NCI-H2029 treated with DMSO at 0.1 percent for 48 hours (cell line): Measurements from ENCODE around the gene SLC14A1.
"Not testable (repeated sequence)": the region's sequence is repeated elsewhere in the genome, so short reads cannot be mapped to it uniquely, and the experiment has no call there.

Experiments used
- DNase-seq: peaks from one replicate; lab custom pipeline; 2025; lab: John Stamatoyannopoulos, UW

Gene SLC14A1

DNA sequence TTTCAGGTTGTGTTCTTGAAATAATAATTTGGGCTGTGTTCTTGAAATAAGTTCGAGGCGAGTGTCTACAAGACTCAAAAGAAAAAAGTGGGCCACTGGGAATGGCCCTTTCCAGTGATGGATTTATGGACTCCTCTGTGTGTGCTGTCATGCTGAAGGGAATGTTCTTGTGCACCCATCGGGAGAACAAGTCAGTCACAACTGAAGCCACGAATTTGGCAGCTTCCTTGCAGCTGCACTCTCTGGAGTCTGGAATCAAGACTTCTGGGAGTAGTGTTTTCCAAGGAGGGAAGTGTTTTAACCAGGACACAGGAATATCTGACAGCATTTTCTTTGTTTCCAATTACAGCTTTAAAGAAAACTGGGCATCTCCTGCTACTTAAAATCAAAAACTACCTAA lies 620 bp downstream of the SLC14A1 start:
- no peak for DNase-seq

DNA sequence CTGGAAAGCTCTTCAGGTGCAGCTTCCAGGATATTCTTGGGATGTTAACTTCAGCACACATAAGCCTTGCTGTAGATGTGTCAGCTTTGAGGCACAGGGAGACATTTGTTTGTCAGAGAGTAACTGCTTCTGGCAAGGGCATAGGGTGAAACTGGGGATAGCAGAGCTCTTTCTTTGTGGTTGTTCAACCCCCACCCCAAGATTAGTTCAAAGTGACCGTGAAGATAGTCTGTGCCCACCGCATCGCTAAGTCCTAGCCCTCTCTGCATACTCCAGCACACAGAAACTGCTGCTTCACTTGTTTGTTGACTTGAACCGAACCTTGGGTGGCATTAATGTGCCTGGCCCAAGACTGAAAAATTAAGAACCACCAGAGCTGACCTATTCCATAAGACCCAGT lies 1.4 kb downstream of the SLC14A1 start:
- DNase-seq, result no peak

DNA sequence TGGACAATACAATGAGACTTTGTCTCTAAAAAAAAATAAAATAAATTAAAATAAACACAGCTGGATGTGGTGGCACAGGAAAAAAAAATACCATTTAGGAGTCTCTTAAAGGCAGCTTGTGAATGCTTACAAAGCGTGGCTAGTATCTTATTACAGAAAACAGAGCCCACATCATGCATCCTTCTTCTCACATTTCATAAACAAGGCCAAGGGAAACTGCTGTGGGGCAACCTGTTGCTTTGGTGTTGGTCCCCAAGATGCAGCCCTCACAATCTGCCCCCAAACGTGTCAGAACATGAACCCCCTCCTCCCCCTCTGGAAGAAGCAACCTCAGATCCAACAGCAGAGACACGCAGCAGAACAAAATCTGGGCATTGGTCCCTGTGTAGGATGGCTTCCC lies 2.6 kb downstream of the SLC14A1 start:
- DNase-seq, result no peak

DNA sequence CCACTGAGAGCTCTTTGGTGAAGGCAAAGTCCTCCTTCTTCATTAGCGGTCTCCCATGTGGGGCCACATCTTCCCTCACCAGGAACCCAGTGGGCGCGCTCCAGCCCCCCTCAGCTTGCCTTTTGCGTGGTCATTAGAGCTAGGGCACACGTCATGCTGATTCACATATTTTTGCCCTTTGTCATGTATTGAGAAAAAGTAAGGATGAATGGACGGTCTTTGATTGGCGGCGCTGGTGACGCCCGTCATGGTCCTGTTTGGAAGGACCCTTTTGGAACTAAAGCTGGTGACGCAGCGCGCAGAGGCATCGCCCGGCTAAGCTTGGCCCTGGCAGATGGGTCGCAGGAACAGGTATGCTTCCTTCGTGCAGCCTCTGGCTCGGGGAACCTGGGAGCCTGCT lies 3.1 kb downstream of the SLC14A1 start:
- DNase-seq, result no peak

DNA sequence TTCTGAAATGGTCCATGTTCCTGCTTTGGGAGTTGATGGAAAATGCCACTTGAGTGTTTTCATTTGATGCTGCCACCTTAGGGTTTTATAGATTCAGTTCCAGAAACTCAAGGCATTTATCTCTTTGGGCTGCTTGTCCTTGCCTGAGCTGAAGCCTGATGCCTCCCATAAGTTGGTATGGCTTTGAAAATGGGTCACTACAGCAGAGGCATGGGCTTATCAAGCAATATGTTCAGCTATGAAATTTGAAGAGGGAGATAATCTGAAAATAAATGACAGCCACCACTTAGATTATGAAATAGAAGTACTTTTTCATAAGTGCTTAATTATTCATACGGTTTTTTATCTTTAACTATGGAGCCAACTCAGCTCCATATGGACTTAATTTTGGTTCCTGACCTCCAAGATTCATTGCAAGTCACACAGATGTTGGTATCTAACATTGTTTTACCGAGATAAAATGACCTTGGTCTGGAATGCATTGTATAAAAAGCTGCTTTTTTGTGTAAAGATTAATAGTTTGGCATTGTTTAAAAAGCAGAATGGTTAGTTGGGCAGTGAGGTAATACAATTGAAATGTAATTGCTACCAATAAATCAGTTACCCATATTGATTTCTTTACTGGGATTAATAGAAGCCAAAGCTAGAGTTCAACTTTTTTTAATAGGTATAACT lies 4.5 kb downstream of the SLC14A1 start:
- no peak for DNase-seq

DNA sequence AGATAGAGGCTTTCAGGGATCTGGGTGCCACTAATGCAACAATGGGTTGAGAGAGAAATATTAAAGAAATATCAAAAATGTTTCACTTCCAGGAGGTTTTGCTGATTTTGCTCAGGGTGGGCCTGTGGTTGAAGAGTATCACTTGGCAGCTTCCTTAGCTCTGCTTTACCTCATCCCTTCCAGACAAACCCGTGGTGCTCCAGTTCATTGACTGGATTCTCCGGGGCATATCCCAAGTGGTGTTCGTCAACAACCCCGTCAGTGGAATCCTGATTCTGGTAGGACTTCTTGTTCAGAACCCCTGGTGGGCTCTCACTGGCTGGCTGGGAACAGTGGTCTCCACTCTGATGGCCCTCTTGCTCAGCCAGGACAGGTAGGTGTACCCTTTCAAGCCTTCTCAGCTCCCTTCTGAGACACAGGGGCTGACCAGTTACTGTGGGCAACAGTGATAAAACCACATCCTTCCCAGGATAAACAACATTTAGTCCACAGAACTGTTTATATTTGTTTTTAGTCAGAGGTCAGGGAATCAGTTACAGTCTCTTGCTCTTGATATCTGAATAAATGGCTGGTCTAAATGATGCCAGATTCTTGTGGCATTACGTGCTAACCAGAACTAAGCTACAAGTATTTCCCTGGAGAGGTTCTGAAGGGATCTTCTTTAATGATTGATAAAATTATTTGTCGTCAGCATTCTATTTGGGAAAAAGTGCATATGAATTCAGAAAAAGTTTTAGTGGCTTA lies 7.0 kb downstream of the SLC14A1 start:
- no peak for DNase-seq

DNA sequence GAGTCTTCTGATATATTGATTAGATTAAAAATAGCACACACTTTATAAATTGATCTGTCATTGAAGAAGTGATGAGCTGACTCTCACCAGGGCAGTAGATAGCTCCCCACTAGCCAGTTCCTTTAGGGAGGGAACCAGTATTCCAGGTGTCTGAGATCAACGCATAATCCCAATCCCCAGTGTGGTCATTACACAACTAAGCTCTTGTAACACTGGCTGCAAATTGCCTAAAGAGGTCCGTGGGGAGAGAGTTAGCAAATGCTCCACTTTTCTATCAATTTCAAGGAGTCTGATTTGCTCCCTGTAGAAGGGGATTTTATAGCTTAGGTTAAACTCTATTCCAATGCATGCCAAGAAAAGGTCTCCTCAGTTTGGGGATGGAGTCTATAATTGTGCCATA lies 7.7 kb downstream of the SLC14A1 start:
- DNase-seq, result no peak

DNA sequence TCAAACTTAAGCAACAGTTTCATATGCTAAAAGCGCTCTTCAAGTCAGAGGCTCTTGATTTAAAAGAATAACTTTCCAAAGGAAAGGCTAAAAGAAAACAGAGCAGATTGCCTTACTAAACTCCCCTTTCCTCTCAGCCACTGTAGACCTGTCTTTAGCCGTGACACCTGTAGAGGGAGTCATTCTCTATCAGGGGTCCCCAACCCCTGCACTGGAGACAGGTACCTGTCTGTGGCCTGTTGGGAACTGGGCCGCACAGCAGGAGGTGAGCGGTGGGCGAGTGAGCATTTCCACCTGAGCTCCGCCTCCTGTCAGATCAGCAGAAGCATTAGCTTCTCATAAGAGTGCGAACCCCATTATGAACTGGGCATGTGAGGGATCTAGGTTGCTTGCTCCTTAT lies 9.6 kb downstream of the SLC14A1 start:
- no peak for DNase-seq

DNA sequence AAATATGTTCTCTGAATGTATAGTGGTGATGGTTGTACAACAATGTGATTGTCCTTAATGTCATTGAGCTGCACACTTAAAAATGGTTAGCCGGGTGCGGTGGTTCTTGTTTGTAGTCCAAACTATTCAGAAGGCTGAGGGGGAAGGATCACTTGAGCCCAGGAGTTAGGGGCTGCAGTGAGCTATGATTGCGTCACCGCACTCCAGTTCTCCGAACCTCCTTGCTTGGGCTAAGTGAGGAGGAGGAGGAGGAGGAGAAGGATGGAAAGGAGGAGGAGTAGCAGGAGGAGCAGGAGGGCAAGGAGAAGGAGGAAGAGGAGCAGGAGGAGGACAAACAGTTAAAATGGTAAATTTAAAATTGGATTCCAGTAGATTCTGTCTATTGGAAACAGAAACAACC lies 10.5 kb downstream of the SLC14A1 start:
- DNase-seq, result no peak

DNA sequence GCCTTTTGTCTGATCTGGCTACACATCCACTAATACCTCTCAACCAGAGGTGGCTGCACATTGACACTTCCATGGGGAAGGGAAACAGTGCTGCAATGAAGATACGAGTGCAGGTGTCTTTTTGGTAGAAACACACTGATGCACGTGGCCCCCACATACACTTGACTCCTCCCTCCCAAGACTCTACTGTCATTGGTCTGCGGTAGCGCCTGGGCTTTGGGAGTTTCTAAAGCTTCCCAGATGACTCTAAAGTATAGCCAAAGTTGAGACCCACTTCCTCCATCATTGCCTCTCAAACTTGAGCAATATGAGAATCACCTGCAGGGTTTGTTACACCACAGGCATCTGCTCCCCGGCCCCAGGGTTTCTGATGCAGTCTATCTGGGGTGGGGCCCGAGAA lies 11.0 kb downstream of the SLC14A1 start:
- no peak for DNase-seq

DNA sequence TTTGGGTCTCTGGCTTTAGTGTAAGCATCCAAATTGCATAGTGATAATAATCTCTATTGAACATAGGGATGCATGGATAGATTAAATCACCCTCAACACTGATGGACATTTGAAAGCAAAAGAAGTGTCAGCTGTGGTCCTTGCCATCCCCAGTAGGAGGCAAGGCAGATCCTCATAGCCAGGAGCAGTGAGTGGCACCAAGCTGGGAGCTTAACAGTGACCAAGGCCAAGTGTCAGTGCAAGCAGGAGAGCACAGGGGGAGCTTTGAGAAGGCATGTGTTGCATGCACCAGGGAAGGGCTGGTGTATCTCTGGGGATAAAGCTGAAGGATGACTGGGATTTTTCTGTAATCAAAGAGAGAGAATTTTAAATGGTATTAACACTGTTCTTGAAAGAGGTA lies 14.7 kb downstream of the SLC14A1 start:
- DNase-seq, result no peak

DNA sequence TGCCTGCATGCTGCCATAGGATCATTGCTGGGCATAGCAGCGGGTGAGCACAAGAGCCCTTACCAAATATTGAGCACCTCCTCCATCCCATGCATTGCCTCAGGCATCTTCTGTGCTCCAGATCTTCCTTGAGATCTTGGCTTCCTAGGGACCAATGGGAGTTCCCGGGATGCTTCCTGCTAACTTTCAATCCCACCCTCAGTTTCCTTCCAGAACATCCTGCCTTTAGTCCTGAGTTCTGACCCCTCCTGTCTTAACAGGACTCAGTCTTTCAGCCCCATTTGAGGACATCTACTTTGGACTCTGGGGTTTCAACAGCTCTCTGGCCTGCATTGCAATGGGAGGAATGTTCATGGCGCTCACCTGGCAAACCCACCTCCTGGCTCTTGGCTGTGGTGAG lies 15.3 kb downstream of the SLC14A1 start:
- DNase-seq, result no peak

DNA sequence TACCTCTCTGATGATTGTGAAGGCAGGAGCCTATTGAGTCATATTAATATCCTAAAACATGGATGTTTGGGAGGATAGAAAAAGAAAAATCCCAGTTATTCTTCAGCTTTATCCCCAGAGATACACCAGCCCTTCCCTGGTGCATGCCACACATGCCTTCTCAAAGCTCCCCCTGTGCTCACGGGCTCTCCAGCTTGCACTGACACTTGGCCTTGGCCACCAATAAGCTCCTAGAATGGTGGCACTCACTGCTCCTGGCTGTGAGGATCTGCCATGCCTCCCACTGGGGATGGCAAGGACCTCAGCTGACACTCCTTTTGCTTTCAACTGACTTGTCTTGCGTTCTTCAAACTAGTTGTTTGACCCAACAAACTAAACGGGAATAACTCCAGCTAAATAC lies 15.9 kb downstream of the SLC14A1 start:
- no peak for DNase-seq

DNA sequence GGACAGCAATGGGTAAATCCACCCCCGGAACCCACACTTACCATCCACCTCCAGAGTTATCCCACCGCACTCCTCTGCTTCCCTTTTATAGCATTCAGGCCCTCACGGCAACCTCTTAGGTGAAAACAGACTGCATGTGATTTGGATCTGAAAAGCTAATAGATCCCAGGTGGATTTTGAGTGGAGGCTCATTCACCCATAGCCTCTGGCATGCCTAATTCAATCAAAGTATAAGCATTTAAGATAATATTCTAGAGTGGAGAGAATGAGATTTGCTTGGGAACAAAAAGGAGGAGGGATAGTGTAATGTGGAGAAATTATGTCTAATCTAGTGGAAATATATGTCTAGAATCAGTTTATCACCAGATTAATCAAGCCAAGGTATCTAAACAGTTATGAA lies 17.1 kb downstream of the SLC14A1 start:
- DNase-seq, result no peak

DNA sequence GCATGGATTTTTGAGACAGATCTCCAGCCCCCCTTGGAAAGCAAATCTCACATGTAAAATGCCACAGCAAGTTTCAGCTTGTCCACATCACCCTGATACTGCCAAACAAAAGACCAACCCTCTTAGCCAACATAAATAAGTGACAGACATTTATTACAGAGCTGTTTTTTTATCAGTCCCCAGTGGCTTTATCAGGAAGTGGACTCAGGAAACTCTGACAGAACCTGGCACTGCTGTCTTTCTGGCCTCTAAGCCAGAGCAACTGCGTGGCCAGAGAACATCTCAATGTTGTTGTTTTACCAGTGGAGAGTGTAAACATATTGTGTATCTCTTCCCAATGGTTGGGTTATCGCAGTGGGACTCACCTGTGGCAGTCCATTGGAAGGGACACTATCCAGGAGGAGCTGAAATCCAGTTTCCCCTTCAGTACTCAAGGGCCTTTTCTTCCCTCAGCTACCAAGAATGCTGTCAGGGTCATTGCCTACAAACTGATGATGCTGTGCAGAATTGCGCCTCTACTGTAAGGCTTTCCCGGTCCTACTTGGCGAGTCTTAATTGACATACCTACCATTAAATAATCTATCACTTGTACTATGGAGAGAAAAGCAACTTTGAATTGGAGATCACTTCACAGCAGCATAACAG lies 22.0 kb downstream of the SLC14A1 start:
- DNase-seq, result no peak

DNA sequence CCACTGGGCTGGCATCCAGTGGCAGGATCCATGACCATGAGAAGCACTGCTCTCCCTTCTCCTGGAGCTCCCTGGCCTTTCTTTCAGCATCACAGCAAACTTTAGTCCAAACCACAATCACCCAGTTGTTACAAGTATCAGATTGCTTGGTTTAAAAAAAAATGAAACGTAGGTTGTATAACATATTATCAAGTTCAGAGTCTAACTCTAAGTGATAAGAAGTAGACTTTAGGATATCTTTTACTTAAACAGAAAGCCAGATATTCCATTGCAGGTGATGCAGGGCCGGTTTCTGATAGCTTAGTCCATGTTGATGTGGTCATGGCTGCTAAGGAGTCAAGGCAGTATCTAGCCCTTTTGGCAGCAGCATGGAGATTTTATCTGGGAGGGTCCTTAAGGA lies 24.5 kb downstream of the SLC14A1 start:
- no peak for DNase-seq

DNA sequence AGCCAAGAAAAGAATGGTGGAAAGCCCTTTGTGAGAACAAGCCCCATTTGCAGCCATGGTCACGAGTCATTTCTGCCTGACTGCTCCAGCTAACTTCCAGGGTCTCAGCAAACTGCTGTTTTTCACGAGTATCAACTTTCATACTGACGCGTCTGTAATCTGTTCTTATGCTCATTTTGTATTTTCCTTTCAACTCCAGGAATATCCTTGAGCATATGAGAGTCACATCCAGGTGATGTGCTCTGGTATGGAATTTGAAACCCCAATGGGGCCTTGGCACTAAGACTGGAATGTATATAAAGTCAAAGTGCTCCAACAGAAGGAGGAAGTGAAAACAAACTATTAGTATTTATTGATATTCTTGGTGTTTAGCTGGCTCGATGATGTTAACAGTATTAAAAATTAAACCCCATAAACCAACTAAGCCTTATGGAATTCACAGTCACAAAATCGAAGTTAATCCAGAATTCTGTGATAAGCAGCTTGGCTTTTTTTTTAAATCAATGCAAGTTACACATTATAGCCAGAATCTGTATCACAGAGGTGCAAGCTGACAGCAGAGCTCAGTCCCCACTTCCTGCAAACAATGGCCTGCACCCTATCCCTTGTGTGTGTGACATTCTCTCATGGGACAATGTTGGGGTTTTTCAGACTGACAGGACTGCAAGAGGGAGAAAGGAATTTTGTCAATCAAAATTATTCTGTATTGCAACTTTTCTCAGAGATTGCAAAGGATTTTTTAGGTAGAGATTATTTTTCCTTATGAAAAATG lies 26.1 kb downstream of the SLC14A1 start:
- no peak for DNase-seq

DNA sequence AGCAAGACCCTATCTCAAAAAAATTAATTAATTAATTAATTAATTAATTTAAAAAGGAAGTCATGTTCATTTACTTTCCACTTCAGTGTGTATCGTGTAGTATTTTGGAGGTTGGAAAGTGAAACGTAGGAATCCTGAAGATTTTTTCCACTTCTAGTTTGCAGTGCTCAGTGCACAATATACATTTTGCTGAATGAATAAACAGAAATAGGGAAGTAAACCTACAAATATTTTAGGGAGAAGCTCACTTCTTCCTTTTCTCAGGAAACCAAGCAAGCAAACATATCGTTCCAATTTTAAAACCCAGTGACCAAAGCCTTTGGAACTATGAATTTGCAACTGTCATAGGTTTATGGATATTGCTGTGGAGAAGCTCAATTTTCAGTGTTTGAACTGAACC lies 27.8 kb downstream of the SLC14A1 start:
- no peak for DNase-seq

DNA sequence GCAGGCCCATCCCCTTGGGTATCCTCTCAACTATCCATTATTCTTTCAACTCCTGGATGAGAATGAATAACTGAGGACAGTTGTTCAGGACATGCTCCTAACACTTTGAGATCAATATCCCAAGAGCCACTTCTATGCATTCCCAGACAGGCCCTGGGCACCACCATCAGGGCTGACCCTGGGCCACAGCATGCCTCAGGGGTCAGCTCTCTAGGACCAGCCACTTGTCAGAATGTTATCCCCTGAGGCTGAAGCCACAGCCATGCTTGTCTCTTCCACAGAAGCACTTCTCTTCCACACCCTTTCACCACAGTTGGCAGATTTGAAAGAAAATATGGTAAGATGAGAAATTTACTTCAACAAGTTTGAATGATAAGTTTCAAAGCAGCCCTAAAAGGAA lies 28.7 kb downstream of the SLC14A1 start:
- no peak for DNase-seq

DNA sequence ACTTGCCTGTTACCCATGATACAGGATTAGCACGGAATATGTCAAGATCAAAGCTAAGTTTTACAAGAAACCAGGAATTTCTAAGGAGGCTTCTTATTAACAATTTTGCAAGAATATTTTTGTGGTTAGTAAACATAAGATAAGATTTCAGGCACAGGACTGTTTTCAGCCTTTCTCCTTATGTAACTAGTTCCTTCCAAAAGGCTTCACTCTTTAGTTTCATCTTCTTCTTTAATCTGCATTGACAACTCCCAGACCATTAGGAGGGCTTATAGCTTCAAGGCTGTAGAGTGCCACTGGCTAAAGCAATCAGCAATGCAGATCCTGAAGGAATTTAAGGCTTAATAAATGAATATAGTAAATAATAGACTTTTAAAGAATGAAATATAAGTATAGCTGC lies 29.3 kb downstream of the SLC14A1 start:
- DNase-seq, result no peak

DNA sequence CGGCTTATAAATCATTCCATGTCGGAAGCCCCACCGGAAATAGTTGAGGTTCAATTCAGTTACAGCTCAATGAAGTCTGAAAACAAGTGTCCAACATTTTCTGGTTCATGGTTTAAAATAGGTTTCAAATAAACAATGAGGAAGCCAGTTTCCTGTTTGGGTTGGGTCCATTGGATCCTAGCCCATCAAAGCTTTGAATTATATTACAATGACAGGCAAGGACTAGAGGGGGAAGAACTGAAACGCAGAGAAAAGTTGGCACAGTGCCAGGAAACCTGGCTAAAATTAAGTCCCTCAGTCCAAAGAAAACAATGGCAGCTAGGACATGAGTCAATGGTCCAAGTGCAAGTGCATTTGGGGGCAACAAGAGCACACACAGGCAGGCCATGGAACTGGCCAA lies 32.0 kb downstream of the SLC14A1 start:
- DNase-seq, result peak; percentile 82

DNA sequence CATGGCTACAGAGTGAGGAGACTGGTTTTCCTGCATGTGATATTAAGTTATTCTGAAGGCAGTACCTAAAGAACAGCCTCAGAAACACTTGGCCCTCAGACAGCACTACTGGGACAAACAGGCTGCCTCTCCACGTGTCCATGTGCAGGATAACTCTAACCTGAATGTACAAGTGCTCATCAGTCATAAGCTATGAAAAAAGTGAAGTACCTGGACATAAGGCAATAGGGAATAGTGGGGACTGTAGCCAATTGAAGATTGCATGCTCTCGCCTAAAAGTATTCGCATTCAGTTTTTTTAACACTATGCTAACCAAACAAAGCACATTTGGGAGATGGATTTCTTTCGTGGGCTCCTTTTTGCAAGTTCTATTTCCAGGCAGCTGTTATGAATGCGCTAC lies 33.0 kb downstream of the SLC14A1 start:
- DNase-seq, result no peak

DNA sequence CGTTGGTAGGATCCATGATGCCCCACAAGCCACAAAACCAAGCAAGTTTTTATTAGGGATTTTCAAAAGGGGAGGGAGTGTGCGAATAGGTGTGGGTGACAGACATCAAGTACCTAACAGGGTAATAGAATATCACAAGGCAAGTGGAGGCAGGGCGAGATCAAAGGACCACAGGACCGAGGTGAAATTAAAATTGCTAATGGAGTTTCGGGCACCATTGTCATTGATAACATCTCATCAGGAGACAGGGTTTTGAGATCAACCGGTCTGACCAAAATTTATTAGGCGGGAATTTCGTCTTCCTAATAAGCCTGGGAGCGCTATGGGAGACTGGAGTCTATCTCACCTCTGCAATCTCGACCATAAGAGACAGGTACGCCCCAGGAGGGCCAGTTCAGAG lies 33.7 kb downstream of the SLC14A1 start:
- DNase-seq, result not testable (repeated sequence)
